Measurements from ENCODE around the gene CHP2.

Gene CHP2

DNA sequence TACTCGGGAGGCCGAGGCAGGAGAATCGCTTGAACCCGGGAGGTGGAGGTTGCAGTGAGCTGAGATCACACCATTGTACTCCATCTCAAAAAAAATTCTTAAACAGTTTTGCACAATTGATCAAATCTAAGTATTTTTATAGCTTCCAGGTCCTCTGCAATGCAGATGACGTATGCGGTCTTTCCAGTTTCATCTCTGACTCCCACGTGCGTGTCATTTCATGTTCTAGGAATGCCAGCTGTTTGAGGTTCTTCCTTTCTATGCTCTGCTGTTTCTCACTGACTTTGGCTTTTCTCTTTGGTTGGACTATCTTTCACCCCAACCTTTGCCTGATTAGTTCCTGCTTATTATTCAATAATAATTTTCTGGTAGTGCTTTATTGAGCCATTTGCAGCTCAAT, 16.2 kb downstream of the CHP2 start:
- no peak for TF ChIP-seq CTCF (conservative IDR thresholded peaks at IDR 0.05)
- H3K27ac ChIP-seq: no peak overlapping the region

- no peak overlapping the region for H3K27ac ChIP-seq
- TF ChIP-seq CTCF (conservative IDR thresholded peaks at IDR 0.05): no peak
These were observed 16.8 kb downstream of the CHP2 start for GRCh38 chr16:23771642-23772041.

GRCh38 chr16:23773339-23773738, 18.5 kb downstream of the CHP2 start:
- no peak overlapping the region for H3K27ac ChIP-seq
- no peak for TF ChIP-seq CTCF (conservative IDR thresholded peaks at IDR 0.05)

- TF ChIP-seq CTCF (conservative IDR thresholded peaks at IDR 0.05): no peak
- H3K27ac ChIP-seq: no peak overlapping the region
These were observed 26.4 kb downstream of the CHP2 start for GRCh38 chr16:23781176-23781575.

- TF ChIP-seq CTCF (conservative IDR thresholded peaks at IDR 0.05): no peak
- H3K27ac ChIP-seq: no peak overlapping the region
These were observed 30.1 kb downstream of the CHP2 start for GRCh38 chr16:23784811-23785447.

- H3K27ac ChIP-seq: no peak overlapping the region
- no peak for TF ChIP-seq CTCF (conservative IDR thresholded peaks at IDR 0.05)
These were observed 31.0 kb downstream of the CHP2 start for GRCh38 chr16:23785842-23786241.

DNA sequence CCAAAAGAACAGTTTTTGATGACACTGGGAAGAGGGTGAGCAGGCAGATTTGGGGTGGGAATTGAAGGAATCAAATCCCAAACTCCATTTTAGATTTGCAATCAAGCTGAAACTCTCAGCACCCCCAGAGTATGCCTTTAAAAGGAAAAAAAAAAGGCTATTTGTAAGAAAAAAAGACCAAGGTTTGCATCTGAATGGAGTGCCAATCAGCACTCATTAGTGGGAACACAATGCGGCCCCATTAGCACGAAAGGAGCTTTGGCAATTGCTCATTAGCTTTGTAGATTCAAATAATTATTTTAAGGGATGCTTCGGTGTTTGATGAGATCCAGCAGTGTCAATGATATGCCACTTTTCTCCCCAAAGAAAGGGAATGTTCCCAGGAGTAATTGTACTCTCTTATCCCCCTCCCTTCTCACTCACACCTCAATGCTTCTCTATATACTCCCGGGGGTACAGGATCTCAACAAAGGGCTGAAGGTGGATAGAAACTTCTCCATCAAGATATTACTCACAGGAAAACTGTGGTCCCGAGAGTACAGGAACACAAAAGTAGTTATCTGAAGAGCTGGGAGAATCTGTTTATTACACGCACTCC, 32.2 kb downstream of the CHP2 start:
- TF ChIP-seq CTCF (conservative IDR thresholded peaks at IDR 0.05): no peak
- H3K27ac ChIP-seq: no peak overlapping the region
